Measurements from ENCODE around the gene ST6GALNAC3.

- TF ChIP-seq CTCF (conservative IDR thresholded peaks at IDR 0.05; ENCODE audit: low read length), result no peak
- TF ChIP-seq EZH2phosphoT487 (IDR thresholded peaks at IDR 0.05; ENCODE audit: borderline replicate concordance, low read depth, low read length), result no peak
Observed at GRCh38 chr1:76547916-76548315, 473.4 kb downstream of the ST6GALNAC3 start.

Data from OCI-LY7 (cell line).